ENCODE results near the gene KDM5C. TPM values are rescaled to one million over a fixed set of nuclear protein-coding genes. Genes with fewer than 3 reads are reported as not detected.
A peak's percentile ranks its signal among the peaks of the same experiment; 100 is the strongest.

The KDM5C gene
- total and polyA plus RNA-seq, 9 of the 15 experiments (the other 6 are each of a cell fraction or from before 2014, with no cell fraction given), result 0.62 to 136 (median 52.4) TPM

DNA sequence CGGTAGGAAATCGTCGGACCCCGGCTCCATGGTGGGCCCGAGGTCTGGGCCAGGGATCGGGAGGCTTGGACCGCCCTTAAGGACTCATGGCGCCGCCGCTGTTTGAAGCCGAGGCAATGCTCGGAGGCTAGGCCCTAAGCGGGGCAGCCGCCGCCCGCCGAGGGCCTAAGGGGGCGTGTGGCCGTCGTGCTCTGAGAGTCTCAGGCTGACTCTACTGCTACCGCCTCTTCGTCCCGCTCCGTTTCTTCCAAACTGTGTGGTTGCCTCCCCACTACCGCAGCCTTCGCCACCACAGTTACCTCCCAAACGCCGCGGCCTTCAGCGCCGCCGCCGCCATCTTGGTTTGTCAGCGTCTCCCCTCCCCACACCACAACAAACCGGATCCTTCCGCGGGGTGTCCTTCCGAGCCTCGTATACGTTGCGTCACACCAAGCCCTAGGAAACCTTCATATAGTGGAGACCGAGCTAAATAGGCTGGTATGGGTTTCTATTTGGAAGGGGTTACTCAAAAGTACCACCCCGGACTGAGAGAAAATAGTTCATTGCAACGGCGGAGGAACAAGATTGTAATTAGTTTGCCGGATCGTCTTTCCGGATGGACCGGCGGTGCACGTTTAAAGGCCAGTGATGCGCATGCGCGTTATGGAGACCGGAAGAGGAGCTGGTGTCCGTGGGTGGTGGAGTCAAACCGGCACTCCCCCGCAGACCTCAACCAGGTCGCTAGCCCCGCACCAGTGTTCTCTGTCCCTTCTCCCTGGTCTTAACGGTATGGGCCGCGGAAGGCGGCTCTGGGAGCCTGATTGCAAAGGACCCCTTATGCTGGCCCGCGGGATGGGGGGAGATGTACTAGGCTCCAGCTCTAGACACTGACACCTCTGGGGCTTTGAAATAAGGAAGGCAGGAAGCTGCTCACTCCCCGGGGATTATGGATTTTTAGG lies at the start of gene KDM5C (continued):
- no peak for TF ChIP-seq ETV6 (IDR thresholded peaks at IDR 0.05; ENCODE audit: borderline replicate concordance in 1 of 2, low read depth in 2 of 2, low read length in 1 of 2)
- TF ChIP-seq ETV6 (CRISPR knock-in tag; IDR thresholded peaks at IDR 0.05; ENCODE audit: borderline replicate concordance), result no peak
- no peak for TF ChIP-seq NR4A1 (CRISPR knock-in tag; IDR thresholded peaks at IDR 0.05)
- no peak for TF ChIP-seq NR4A1 (tag; IDR thresholded peaks at IDR 0.05)
- TF ChIP-seq STAG1 (CRISPR knock-in tag; IDR thresholded peaks at IDR 0.05; ENCODE audit: borderline replicate concordance), result no peak
- TF ChIP-seq DPF2 (IDR thresholded peaks at IDR 0.05), result peak; percentile 64; the same call in 1 of the 2 replicates
- TF ChIP-seq, protein P1, sequence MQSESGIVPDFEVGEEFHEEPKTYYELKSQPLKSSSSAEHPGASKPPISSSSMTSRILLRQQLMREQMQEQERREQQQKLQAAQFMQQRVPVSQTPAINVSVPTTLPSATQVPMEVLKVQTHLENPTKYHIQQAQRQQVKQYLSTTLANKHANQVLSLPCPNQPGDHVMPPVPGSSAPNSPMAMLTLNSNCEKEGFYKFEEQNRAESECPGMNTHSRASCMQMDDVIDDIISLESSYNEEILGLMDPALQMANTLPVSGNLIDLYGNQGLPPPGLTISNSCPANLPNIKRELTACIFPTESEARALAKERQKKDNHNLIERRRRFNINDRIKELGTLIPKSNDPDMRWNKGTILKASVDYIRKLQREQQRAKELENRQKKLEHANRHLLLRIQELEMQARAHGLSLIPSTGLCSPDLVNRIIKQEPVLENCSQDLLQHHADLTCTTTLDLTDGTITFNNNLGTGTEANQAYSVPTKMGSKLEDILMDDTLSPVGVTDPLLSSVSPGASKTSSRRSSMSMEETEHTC (IDR thresholded peaks at IDR 0.05), result no peak
- TF ChIP-seq ZNF778 (CRISPR knock-in tag; IDR thresholded peaks at IDR 0.05), result no peak
- no peak for TF ChIP-seq ZNF75A (CRISPR knock-in tag; IDR thresholded peaks at IDR 0.05)
- TF ChIP-seq, protein P2, sequence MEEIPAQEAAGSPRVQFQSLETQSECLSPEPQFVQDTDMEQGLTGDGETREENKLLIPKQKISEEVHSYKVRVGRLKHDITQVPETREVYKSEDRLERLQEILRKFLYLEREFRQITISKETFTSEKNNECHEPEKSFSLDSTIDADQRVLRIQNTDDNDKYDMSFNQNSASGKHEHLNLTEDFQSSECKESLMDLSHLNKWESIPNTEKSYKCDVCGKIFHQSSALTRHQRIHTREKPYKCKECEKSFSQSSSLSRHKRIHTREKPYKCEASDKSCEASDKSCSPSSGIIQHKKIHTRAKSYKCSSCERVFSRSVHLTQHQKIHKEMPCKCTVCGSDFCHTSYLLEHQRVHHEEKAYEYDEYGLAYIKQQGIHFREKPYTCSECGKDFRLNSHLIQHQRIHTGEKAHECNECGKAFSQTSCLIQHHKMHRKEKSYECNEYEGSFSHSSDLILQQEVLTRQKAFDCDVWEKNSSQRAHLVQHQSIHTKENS (CRISPR knock-in tag; IDR thresholded peaks at IDR 0.05), result no peak
- peak; percentile 74 for TF ChIP-seq GABPB1 (CRISPR knock-in tag; IDR thresholded peaks at IDR 0.05)
- TF ChIP-seq SIX5 (IDR thresholded peaks at IDR 0.05; ENCODE audit: borderline replicate concordance in 1 of 2, insufficient read depth in 1 of 2, low read depth in 1 of 2, low read length in 2 of 2), result no peak
- no peak for TF ChIP-seq MAFK (IDR thresholded peaks at IDR 0.05; ENCODE audit: low read length)
- TF ChIP-seq HMGN3 (IDR thresholded peaks at IDR 0.05; ENCODE audit: borderline replicate concordance, extremely low read depth, insufficient read length, low read depth, low read length), result no peak
- TF ChIP-seq, protein P3, sequence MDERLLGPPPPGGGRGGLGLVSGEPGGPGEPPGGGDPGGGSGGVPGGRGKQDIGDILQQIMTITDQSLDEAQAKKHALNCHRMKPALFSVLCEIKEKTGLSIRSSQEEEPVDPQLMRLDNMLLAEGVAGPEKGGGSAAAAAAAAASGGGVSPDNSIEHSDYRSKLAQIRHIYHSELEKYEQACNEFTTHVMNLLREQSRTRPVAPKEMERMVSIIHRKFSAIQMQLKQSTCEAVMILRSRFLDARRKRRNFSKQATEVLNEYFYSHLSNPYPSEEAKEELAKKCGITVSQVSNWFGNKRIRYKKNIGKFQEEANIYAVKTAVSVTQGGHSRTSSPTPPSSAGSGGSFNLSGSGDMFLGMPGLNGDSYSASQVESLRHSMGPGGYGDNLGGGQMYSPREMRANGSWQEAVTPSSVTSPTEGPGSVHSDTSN (CRISPR knock-in tag; IDR thresholded peaks at IDR 0.05; ENCODE audit: low read depth), result no peak
- TF ChIP-seq, protein P3 (tag; conservative IDR thresholded peaks at IDR 0.05; ENCODE audit: low read depth), result 0 out of 2 replicates have a peak, but pooled peaks have one; percentile 7
- TF ChIP-seq DMBX1 (CRISPR knock-in tag; IDR thresholded peaks at IDR 0.05; ENCODE audit: borderline replicate concordance), result no peak
- TF ChIP-seq MEIS2 (IDR thresholded peaks at IDR 0.05; ENCODE audit: partially characterized antibody), result peak; percentile 76
- peak; percentile 95 for TF ChIP-seq MTA3 (IDR thresholded peaks at IDR 0.05; ENCODE audit: borderline replicate concordance)
- no peak for TF ChIP-seq ILF3 (IDR thresholded peaks at IDR 0.05; ENCODE audit: borderline replicate concordance)
- no peak for TF ChIP-seq ZNF274 (IDR thresholded peaks at IDR 0.05; ENCODE audit: borderline replicate concordance, low read depth, low read length)
- TF ChIP-seq ZNF232 (CRISPR knock-in tag; IDR thresholded peaks at IDR 0.05), result no peak
- no peak for TF ChIP-seq BRCA1 (IDR thresholded peaks at IDR 0.05)
- TF ChIP-seq BRCA1 (CRISPR knock-in tag; IDR thresholded peaks at IDR 0.05), result no peak
